Measurements from ENCODE around the gene EIF4A2. TPM values are rescaled to one million over a fixed set of nuclear protein-coding genes. Genes with fewer than 3 reads are reported as not detected.

EIF4A2 gene
- total and polyA plus RNA-seq, 5 donors from 2014 or later: 203 to 900 (median 251) TPM

GRCh38 chr3:186832276-186832675 is 48.9 kb downstream of the EIF4A2 start:
- Histone ChIP-seq H3K4me1 (ENCODE audit: control insufficient read depth, insufficient read depth, low read length, poor library complexity, severe bottlenecking) (peaks cover 10% of the 10 kb centered on the region), H3K27me3 (ENCODE audit: control insufficient read depth, insufficient read depth, low read length) (peaks cover 40% of the 10 kb centered on the region), H3K27ac (ENCODE audit: insufficient read depth, low read length, poor library complexity, severe bottlenecking) (no peak overlapping the region), H3K36me3 (ENCODE audit: control insufficient read depth, insufficient read depth, low read length) (no peaks in the 10 kb centered on the region), H3K9me3 (ENCODE audit: control insufficient read depth in 2 of 2, low read length in 2 of 2) (no peaks in the 10 kb centered on the region), H3K4me3 (ENCODE audit: low read depth, low read length) (no peak overlapping the region)
- Mint-ChIP-seq H3K27ac (no peak overlapping the region), H3K4me3 (no peak overlapping the region), H3K4me1 (peaks cover 0 to 6% (median 4%) of the 10 kb centered on the region in 4 donors), H3K9me3 (peaks cover 0 to 3% (median 0%) of the 10 kb centered on the region in 7 donors), H3K36me3 (no peaks in the 10 kb centered on the region), H3K27me3 (peaks cover 57% of the 10 kb centered on the region)
- ATAC-seq (ENCODE audit: low read depth in 2 of 2): no peak
- DNase-seq: no peak

Other genes starting within 250 kb of the EIF4A2 start
- 2.1 TPM for gene CRYGS, start 239.2 kb upstream of the EIF4A2 start, total RNA-seq
- gene CRYGS, start 239.2 kb upstream of the EIF4A2 start, polyA plus RNA-seq: under 1 TPM in 2 of 4 donors, not detected in 2; 0.36 to 0.53 TPM
- 19.8 TPM for gene TBCCD1, start 216.2 kb upstream of the EIF4A2 start, total RNA-seq
- gene TBCCD1, start 216.2 kb upstream of the EIF4A2 start, polyA plus RNA-seq: 10 to 100 TPM; 18.7 to 23.9 (median 22.5) TPM
- gene DNAJB11, start 212.9 kb upstream of the EIF4A2 start, total RNA-seq: 91.9 TPM
- gene DNAJB11, start 212.9 kb upstream of the EIF4A2 start, polyA plus RNA-seq: 10 to 100 TPM; 26.4 to 42.2 (median 34.6) TPM
- not detected for gene AHSG, start 170.5 kb upstream of the EIF4A2 start, total RNA-seq
- not detected for gene AHSG, start 170.5 kb upstream of the EIF4A2 start, polyA plus RNA-seq
- gene FETUB, start 143.2 kb upstream of the EIF4A2 start, total RNA-seq: not detected
- gene FETUB, start 143.2 kb upstream of the EIF4A2 start, polyA plus RNA-seq: not detected
- gene HRG, start 117.6 kb upstream of the EIF4A2 start, total RNA-seq: not detected
- not detected for gene HRG, start 117.6 kb upstream of the EIF4A2 start, polyA plus RNA-seq
- gene KNG1, start 66.2 kb upstream of the EIF4A2 start, total RNA-seq: not detected
- gene KNG1, start 66.2 kb upstream of the EIF4A2 start, polyA plus RNA-seq: not detected
- gene RFC4, start 22.9 kb downstream of the EIF4A2 start, total RNA-seq: 16.8 TPM
- 10 to 100 TPM; 15.6 to 40.2 (median 24.9) TPM for gene RFC4, start 22.9 kb downstream of the EIF4A2 start, polyA plus RNA-seq
- not detected for gene ADIPOQ, start 59.1 kb downstream of the EIF4A2 start, total RNA-seq
- gene ADIPOQ, start 59.1 kb downstream of the EIF4A2 start, polyA plus RNA-seq: not detected
- gene ST6GAL1, start 146.9 kb downstream of the EIF4A2 start, total RNA-seq: 179 TPM
- gene ST6GAL1, start 146.9 kb downstream of the EIF4A2 start, polyA plus RNA-seq: 100 to 1,000 TPM; 125 to 184 (median 154) TPM